SH-SY5Y (cell line): ENCODE measurements around the gene OSTC.

Experiments used
- GATA2 ChIP-seq: IDR thresholded peaks from 2 replicates; pipeline ENCODE4 v1.6.1; 2011; ENCODE audit warnings: mild to moderate bottlenecking, low read depth, low read length
- GATA3 ChIP-seq: IDR thresholded peaks from 2 replicates; pipeline ENCODE4 v1.6.1; 2011; ENCODE audit warnings: low read depth, mild to moderate bottlenecking, low read length, moderate library complexity

DNA sequence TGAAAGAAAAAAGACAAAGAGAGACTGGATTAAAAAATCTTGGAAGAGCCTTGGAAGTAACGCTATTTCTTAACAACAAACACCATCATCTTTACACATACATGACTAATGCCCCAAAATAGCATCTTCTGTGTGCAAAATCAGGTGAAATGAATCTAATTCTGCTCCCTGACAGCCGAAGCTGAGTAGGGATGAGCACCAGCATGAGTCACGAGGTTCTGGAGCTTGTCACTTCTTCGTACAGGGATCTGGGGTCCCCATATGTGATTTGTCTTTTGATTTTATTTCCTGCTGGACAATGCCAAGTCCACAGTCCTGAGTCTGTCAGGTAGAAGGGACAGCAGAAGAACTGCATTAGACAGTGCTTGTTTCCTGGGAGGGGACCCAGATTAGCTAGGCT is 55.9 kb downstream of the OSTC start:
- TF ChIP-seq GATA2, result no peak
- TF ChIP-seq GATA3, result no peak
